ENCODE results near the gene MAPK11.
"Not testable (repeated sequence)": the region's sequence is repeated elsewhere in the genome, so short reads cannot be mapped to it uniquely, and the experiment has no call there.

MAPK11 gene

DNA sequence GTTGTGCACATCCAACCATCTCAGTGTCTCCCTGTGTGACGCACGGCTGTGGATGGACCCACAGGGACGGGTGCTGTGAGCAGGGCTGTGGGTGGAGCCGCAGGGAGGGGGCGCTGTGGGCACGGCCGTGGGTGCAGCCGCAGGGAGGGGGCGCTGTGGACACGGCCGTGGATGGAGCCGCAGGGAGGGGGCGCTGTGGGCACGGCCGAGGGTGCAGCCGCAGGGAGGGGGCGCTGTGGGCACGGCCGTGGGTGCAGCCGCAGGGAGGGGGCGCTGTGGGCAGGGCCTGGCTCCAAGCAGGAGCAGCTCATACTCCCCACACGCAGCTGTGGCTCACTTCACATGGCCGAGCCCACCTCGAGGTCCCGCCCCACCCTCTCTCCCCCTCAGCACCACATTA lies 6.0 kb upstream of the MAPK11 start:
- DNase-seq (ENCODE audit: low spot score): peak; percentile 59

DNA sequence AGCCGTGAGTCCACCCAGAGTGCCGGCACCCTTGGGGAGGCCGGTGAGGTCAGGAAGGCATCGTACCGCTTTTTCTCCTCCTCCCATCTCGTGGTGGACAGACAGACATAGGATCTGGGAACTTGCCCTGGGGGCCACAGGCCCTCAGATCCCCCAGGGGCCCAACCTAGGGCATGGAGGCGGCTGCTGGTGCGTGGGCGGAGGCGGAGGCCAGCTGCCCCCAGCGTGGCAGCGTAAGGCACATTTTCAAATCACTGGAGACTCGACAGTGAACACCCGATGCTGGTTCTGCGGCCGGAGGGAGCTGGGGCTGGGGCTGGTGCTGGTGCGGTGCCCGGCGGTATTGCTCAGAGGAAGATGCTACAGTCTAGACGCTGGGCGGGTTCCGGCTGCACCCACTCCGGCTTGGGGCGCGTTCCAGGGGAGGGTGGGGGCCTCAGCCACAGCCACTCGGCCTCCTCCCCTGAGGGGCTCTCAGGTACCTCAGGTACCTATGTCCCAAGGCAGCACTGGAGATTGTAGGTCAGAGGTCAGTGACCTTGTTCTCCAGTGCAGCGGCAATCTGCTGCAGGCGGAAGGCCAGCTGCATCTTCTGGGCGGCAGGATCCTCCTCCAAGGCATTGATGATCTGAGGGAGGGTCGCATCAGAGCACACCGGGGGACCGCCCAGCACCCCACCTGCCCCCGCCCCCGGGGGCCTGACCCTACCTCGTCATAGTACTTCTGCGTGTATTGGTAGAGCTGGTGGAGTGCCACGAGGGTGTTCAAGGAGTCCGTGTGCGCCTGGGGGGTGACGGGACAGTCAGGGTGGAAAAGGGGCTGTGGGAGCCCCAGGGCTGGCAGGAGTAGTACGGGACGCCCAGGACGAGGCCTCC lies 5.2 kb upstream of the MAPK11 start:
- DNase-seq (ENCODE audit: low spot score): no peak

DNA sequence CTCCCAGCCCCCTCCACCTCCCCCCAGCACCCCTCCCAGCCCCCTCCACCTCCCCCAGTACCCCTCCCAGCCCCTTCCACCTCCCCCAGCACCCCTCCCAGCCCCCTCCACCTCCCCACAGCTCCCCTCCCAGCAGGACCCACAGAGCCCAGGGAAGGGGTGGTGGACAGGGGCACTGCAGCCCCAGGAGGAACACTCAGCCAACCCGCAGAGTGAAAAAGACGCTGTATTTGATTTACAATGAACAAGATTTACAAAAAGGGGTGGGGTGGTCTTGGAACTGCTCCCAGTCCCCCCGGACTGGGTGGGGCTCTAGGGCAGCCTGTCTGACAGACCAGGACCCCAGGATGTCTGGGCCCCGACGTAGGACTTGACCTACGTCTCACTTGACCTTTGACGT lies 4.6 kb upstream of the MAPK11 start:
- no peak for DNase-seq (ENCODE audit: low spot score)

DNA sequence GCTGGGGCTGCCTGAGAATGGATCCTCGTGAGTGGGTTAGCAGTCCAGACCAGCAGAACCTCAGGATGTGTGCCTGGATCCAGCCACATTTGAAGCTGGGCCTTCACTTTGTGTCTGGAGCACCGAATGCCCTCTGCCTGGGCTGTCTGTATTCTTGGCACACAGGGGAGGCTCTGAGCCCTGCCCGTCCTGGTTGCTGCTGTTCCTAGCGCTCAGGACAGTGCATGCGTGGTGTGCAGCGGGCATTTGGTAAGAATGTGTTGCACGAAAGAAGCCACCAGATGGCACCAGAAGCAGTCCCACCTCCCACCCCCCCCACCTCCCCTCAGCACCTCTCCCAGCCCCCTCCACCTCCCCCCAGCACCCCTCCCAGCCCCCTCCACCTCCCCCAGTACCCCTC lies 4.1 kb upstream of the MAPK11 start:
- peak; percentile 68 for DNase-seq (ENCODE audit: low spot score)

DNA sequence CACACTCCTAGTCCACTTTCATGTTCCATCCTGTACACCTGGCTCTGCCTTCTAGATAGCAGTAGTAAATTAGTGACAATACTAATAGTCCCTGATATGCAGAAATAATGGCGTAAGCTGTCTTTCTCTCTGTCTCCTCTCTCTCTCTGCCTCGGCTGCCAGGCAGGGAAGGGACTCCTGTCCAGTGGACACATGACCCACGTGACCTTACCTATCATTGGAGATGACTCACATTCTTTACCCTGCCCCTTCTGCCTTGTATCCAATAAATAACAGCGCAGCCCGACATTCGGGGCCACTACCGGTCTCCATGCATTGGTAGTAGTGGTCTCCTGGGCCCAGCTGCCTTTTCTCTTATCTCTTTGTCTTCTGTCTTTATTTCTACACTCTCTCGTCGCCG lies 3.6 kb upstream of the MAPK11 start:
- DNase-seq (ENCODE audit: low spot score): not testable (repeated sequence)

DNA sequence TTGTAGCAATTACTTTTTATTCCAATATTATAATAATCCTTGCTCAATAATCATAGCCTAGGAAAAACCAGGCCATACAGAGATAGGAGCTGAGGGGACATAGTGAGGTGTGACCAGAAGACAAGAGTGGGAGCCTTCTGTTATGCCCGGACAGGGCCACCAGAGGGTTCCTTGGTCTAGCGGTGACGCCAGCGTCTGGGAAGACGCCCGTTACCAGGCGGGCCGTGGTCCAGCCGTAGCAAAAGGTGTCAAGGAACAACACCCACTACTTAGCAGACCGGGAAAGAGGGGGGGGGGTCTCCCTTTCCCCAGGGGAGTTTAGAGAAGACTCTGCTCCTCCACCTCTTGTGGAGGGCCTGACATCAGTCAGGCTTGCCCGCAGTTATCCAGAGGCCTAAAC lies 3.2 kb upstream of the MAPK11 start:
- not testable (repeated sequence) for DNase-seq (ENCODE audit: low spot score)

DNA sequence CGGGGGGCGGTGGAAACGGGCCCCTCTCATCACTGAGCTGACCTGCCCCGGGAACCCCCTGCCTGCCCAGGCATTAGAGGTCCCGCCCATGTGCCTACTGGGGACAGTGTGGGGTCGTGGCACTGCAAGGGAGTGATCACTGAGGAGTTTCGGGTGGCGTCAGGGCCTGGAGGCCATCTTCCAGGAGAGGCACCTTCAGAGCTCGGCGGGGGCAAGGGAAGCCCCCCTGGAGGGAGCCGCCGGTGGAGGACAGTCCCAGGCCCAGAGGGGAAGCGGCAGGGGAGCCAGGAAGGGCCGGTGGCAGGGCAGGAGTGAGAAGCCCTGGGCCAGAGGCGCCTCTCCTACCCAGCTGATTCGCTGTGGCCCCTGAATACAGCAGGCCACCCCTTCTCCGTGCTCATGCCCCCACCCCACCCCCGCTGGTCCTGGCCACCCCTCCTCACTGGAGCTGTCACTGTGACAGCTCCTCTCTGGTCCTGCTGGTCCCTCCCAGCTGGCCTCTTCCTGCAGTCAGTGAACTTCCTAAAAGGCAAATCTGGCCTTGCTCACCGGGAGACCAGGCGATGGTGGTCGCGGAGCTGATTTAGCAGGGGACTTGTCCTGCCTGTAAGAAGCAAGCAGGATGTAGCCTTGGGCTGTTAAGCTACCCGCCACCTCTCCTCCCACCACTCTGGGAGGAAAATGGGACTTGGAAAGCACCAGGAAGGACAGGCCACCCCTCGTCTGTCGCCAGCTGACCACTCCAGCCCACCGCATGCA lies 2.0 kb upstream of the MAPK11 start:
- DNase-seq (ENCODE audit: low spot score): no peak

DNA sequence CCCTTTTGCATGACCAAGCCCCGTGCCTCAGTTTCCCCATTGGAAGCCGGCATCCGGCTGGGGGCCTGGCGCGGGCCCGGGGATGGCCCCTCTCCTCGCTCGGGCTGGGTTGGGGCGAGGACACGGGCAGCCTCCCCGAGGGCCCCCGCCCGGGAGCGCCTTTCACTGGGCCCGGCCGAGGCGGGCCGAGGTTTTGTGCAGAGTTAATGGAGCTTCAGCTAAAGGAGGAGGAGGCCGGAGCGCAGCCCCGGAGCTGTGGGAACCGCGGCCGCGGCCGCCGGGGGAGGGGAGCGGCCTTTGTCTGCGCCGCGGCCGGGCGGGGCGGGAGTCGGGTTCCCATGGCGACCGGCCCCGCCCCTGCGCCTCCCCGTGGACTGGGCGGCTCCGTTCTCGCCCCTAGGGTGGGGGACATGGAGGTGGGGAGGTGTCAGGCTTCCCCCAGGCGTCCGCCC lies 1.4 kb upstream of the MAPK11 start:
- peak; percentile 89 for DNase-seq (ENCODE audit: low spot score)

DNA sequence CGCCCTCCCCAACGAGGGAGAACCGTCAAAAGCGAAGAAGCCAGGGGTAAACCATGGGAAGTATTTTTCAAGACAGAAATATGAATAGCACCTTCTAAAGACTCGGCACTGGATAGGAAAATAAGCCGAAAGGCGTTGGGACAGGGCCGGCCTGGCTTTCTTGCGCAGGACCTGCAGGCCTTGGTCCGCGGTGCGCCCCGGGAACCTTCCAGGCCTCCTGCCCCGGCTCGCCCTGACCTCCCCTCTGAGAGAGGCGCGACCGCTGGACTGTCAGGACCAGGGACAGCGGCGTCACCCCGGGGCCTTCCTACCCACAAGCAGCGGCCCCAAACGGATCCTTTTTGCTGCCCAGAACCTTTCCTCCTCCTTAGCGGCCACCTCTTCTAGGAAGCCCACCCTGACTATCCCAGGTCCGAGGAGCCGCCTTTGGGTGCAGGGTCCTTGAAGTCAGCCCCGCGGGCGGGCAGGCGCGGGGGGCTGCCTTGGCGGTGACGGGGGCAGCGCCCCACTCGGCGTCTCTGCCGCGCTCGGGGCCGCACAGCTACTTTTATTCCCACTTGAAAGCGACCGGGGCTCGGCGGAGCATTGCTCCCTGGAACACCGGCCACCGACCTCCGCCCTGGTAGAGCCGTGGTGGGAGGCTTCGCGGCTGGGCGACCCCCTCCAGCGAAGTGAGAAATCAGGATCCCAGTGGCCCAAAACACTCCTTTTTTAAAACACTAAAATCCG lies 650 bp upstream of the MAPK11 start:
- DNase-seq (ENCODE audit: low spot score): peak; percentile 84

DNA sequence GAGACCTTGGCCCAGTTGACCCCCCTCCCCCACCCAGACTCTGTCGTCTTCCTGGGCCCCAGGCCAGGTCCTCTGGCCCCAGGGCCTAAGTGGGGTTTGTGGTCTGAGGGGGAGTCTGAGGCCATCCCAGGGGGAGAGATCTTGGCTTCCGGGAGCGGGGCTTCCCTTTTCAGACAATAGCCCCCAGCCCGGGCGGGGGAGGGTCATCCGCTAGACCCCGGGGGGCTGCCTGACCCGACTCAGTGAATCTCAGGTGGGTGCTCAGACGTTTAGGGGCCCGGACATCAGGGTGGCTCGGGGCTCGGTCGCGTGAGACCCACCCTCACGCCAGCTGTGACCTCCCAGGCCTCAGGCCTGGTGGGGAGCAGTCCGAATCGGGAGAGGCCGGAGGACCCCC lies 609 bp downstream of the MAPK11 start:
- no peak for DNase-seq (ENCODE audit: low spot score)

DNA sequence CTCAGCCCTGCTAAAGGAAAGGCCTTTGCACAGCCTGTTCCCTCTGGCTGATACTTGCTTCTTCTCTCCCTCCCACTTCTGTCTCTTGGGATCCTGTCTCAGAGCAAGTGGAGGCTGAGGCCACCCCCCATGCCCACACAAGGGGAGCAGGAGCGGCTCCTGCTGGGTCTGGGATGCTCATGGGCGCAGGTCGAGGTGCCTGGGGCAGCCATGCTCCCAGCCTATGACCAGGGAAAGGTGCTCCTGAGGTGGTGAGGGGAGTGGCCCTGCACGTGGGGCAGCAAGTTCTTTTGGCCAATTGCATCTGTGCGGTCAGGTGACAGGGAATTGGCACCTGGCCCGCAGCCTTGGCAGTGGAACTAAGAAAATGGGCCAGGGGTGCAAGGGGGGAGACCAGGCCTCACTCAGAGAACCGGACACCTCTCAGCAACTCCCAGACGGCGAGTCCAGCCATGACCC lies 1.5 kb downstream of the MAPK11 start:
- no peak for DNase-seq (ENCODE audit: low spot score)

DNA sequence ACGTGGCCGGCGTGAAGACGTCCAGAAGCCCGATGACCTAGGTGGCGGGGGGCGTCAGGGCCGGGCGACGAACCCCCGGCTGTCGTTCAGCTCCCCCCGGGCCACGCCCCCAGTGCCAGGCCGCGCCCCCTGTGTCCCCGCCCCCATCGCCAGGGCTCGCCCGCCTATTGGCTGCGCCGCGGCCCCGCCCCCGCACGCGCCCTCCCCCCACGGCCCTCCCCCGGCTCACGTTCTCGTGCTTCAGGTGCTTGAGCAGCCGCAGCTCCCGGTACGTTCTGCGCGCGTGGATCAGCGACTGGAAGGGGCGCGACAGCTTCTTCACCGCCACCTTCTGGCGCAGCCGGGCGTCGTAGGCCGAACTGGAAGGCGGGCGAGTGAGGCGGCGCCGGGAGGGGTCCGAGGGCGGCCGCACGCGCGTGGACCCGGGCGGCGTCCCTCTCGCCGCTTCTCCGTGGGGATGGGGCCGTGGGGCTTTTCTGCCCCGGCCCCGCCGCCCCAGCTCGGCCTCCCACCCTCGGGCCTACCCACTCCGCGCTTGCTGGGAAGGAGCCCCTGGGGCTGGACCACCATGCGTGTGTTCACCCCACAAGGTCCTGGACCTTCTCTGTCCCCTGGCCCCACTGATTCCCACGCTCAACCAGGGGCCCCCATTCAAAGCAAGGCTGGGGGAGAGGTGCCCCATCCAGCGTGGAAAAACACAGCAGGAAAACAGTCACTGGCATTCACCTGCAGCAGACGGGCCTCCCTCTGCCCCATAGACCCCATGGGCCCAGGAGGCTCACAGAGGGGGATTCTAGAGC lies 2.4 kb downstream of the MAPK11 start:
- DNase-seq (ENCODE audit: low spot score): peak; percentile 98

DNA sequence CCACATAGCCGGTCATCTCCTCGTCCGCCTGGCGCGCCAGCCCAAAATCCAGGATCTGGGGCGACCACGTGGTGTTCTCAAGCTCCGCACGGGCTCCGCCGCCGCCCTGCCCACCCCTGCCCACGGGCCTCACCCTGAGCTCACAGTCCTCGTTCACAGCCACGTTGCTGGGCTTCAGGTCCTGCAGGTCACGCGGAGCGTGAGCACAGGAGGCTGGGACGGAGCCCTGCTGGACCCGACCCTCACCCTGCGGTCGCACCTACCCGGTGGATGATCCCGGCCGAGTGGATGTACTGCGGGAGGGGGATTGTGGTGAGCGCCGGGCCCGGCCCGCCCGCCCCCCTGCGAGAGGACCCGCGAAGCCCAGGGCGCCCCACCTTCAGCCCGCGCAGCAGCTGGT lies 3.2 kb downstream of the MAPK11 start:
- no peak for DNase-seq (ENCODE audit: low spot score)

DNA sequence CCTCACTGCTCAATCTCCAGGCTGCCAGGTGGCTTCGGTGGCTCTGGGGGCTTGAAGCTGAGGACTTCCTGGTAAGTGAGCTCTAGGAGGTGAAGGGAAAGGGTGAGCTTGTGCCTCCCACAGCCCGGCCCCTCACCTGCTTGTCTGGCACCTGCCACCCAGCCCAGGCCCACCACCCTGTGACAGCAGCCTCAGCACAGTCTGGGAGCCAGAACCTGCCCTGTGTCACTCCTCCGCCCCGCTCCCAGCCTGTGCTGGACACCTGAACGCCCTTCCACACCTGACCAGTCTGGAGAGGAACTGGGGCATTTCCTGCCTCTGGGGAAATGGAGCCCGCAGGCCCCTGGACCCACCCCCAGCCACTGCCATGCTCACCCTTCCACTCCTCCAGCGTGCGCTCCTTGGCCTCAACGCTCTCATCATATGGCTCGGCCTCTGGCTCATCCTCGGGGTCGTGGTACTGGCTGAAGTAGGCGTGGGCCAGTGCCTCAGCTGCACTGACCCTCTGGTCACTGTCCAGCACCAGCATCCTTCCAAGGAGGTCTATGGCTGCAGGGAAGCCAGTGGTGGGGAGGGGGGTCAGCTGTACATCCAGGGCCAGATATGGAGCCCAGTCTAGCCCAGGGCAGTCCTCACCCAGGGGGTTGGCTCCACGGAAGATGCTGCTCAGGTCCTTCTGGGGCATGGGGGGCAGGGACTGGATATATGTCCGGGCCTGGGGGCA lies 5.1 kb downstream of the MAPK11 start:
- no peak for DNase-seq (ENCODE audit: low spot score)

DNA sequence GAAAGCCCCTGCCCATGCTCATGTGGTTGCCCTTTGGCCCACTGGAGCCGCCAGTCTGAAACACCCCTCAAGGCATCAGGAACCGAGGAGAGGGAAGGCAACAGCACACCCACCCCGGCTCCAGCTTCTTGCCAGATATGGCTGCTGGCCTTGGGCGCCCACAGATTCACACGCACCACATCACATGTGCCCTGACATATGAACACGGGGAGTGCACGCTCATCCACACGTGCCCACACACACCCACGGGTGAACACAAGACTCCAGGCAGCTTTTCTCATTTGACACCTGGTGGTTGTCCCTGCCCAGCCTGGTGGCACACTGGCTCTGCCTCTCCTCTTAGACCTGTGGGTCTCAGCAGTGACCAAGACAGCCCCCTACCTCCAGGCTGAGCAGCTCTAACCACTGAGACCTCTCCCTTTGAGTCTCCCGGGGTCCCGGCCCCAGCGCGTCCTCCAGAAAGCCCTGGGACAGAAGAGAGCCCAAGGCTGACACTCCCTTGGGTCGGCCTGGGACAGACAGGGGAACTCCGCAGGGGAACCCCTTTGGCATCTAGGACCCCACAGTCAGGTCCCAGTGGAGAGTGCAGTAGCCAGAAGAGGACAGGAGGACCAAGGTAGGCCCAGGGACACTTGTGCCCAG lies 6.0 kb downstream of the MAPK11 start:
- no peak for DNase-seq (ENCODE audit: low spot score)

DNA sequence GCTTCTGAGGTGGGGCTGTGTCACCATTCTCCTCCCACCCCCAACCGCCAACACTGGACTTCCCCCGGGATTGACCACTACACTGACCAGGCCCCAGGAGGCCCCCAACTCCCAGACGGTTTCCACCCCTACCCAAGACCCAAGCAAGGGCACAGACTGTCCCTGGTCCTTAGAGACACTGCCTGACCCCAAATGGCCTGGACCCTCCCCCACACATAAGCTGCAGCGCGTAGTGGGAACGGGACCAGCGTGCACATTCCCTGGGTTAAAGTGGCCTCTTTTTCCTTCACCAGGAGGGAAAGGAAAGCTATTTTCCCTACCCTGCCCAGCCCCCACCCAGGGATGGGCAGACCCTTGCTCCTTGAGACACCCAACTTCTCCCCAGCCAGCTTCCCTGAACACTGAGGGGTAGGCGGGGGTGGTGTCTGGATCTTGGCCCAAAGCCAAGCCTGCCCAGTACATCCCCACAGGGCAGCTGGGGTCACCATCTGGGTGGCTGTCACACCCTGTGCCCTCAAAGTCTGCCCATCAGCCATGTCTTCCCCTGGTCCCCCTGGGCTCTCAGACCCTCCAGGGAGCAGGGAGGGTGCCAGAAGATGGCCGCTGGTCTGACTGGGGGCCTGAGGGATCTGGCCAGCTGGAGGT lies 7.1 kb downstream of the MAPK11 start:
- no peak for DNase-seq (ENCODE audit: low spot score)

DNA sequence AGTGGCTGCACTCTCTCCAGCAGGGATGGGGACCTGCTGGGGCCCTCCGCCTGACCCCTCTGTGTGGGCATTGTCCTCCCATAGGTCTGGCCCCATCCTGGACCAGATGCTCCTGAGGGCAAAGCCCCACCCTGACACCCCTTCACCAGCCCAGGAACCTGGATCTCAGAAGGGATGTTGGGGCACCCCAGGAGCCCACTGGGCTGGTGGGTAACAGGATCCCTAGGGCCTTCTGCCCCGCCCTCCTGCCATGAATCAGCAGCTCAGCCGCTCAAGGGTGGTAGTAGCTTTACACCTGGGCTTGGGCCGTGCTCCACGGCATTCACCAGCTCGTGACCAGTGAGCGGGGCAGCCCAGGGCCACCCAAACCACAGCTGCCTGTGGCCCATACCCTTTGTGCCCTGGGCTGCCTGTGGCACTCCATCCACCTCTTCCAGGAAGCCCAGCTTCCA lies 7.7 kb downstream of the MAPK11 start:
- DNase-seq (ENCODE audit: low spot score): no peak

DNA sequence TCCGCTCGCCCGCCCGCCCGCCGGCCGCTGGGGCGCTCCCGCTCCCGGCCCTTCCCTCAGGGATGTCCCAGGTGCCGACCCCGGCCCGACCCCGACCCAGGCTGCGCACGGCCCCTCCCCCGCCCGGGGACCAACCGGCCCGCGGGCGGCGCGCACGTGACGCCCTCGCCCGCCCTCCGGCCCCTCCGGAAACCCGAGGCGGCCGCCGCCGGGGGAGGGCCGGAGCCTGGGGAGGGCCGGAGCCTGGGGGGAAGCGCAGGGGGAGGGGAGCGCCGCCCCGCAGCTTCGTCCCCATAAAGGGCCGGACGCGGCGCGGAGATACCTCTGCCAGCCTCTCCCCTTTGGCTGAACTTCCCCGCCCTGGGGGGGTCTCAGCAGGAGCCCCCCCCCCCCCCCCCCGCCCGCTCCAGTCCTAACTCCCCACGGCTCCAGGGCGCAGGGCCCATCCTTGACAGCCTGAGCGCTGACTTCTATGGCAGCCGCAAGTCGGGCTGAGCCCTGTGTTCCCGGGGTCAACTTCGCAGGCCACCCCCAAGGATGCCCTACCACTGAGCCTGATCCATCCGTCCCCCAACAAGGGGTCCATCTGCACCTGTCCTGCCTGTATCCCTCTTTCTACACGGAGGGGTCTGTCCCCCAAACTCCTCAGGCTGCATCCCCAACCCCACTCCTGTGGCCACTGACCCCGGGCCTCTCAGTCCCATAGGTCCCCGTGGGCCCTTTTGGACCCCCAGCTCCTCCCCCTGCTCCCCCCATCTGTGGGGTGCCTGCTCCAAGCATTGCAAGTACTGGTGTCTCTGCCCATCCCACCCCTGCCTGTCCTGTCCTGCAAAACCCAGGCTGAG lies 8.3 kb downstream of the MAPK11 start, which contains the start of gene MAPK12:
Gene MAPK12, minus strand, starts transcription at position 69 of the 845 bp plus-strand sequence. CDS start 174 bp downstream, outside the sequence.
- peak; percentile 88 for DNase-seq (ENCODE audit: low spot score)
